ENCODE results near the gene PHF23.
A peak's percentile ranks its signal among the peaks of the same experiment; 100 is the strongest.

PHF23 gene

GRCh38 chr17:7253082-7253481 lies 13.8 kb upstream of the PHF23 start:
- H3K27me3 ChIP-seq (ENCODE audit: insufficient read depth, low read length, poor library complexity), result no peaks in the 10 kb centered on the region
- H3K27ac ChIP-seq (ENCODE audit: low read depth, low read length), result no peak overlapping the region
- H3K4me1 ChIP-seq (ENCODE audit: control insufficient read depth, low read depth, low read length), result peaks cover 3% of the 10 kb centered on the region
- H3K4me3 ChIP-seq (ENCODE audit: low read length), result no peak overlapping the region
- H2AK5ac ChIP-seq (ENCODE audit: low read length), result no peak overlapping the region
- peaks cover 2% of the 10 kb centered on the region for H3K36me3 ChIP-seq (ENCODE audit: control insufficient read depth, insufficient read depth, low read length)
- no peak overlapping the region for H3K23ac ChIP-seq (ENCODE audit: low read length)
- H2BK5ac ChIP-seq (ENCODE audit: low read length), result no peak overlapping the region
- peaks cover 38% of the 10 kb centered on the region for H3K79me2 ChIP-seq (ENCODE audit: control insufficient read depth, insufficient read depth, low read length)
- H3K56ac ChIP-seq (ENCODE audit: low read length), result peak overlapping the region; percentile 96
- H2BK120ac ChIP-seq (ENCODE audit: low read depth, low read length), result no peak overlapping the region
- peaks cover 9% of the 10 kb centered on the region for H3K79me1 ChIP-seq (ENCODE audit: low read length)
- WGBS (ENCODE audit: extremely low coverage, insufficient coverage, low lambda C conversion rate), result no CpG with 5 or more reads among the region's 5 CpGs
- no peak overlapping the region for H4K8ac ChIP-seq (ENCODE audit: low read depth, low read length)
- peak overlapping the region; percentile 89 for H3K9ac ChIP-seq (ENCODE audit: low read length)
- H4K5ac ChIP-seq (ENCODE audit: low read length), result no peak overlapping the region
- no peak for DNase-seq
- H3K4me2 ChIP-seq (ENCODE audit: low read length), result no peak overlapping the region
- H3K4ac ChIP-seq (ENCODE audit: low read depth, low read length), result no peak overlapping the region
- no peak overlapping the region for H2BK15ac ChIP-seq (replicated peaks; ENCODE audit: low read depth)
- H3K18ac ChIP-seq (ENCODE audit: low read length), result no peak overlapping the region

- H3K79me1 ChIP-seq (ENCODE audit: low read length), result peaks cover 9% of the 10 kb centered on the region
- peak; percentile 98 for DNase-seq
- peak within 1 kb of the TSS; percentile 94 for H4K8ac ChIP-seq (ENCODE audit: low read depth, low read length)
- peak within 1 kb of the TSS; percentile 96 for H3K18ac ChIP-seq (ENCODE audit: low read length)
- H3K4me2 ChIP-seq (ENCODE audit: low read length), result peak within 1 kb of the TSS; percentile 81
- H3K4ac ChIP-seq (ENCODE audit: low read depth, low read length), result peak within 1 kb of the TSS; percentile 98
- H3K4me3 ChIP-seq (ENCODE audit: low read length), result peak within 1 kb of the TSS; percentile 89
- H2BK15ac ChIP-seq (replicated peaks; ENCODE audit: low read depth), result no peak within 1 kb of the TSS
- H3K27ac ChIP-seq (ENCODE audit: low read depth, low read length), result peak within 1 kb of the TSS; percentile 100
- peaks cover 2% of the 10 kb centered on the region for H3K36me3 ChIP-seq (ENCODE audit: control insufficient read depth, insufficient read depth, low read length)
- H3K27me3 ChIP-seq (ENCODE audit: insufficient read depth, low read length, poor library complexity), result no peaks in the 10 kb centered on the region
- peak within 1 kb of the TSS; percentile 95 for H3K9ac ChIP-seq (ENCODE audit: low read length)
- no CpG with 5 or more reads among the region's 55 CpGs for WGBS (ENCODE audit: extremely low coverage, insufficient coverage, low lambda C conversion rate)
- no peak within 1 kb of the TSS for H2BK120ac ChIP-seq (ENCODE audit: low read depth, low read length)
- no peak within 1 kb of the TSS for H4K5ac ChIP-seq (ENCODE audit: low read length)
- no peak within 1 kb of the TSS for H2AK5ac ChIP-seq (ENCODE audit: low read length)
- peak within 1 kb of the TSS; percentile 70 for H2BK5ac ChIP-seq (ENCODE audit: low read length)
- H3K56ac ChIP-seq (ENCODE audit: low read length), result peak within 1 kb of the TSS; percentile 96
- H3K4me1 ChIP-seq (ENCODE audit: control insufficient read depth, low read depth, low read length), result peaks cover 3% of the 10 kb centered on the region
- H3K79me2 ChIP-seq (ENCODE audit: control insufficient read depth, insufficient read depth, low read length), result peaks cover 41% of the 10 kb centered on the region
- peak within 1 kb of the TSS; percentile 89 for H3K23ac ChIP-seq (ENCODE audit: low read length)
Measured at GRCh38 chr17:7252176-7253043, 13.2 kb upstream of the PHF23 start, which contains the start of gene ELP5. TSS of gene ELP5 (plus strand) at chr17:7252215. CDS start at chr17:7252551, 336 bp downstream.

- no CpG with 5 or more reads among the region's 41 CpGs for WGBS (ENCODE audit: extremely low coverage, insufficient coverage, low lambda C conversion rate)
- no peak within 1 kb of the TSS for H2BK15ac ChIP-seq (replicated peaks; ENCODE audit: low read depth)
Measured at GRCh38 chr17:7251661-7252175, 12.5 kb upstream of the PHF23 start, which contains the start of gene CTDNEP1. TSS of gene CTDNEP1 (minus strand) at chr17:7251734. CDS start at chr17:7251296, 438 bp downstream.

GRCh38 chr17:7250695-7251627 lies 11.7 kb upstream of the PHF23 start:
- Histone ChIP-seq H3K27ac (ENCODE audit: low read depth, low read length) (peak overlapping the region; percentile 100), H3K27me3 (ENCODE audit: insufficient read depth, low read length, poor library complexity) (no peaks in the 10 kb centered on the region), H3K79me1 (ENCODE audit: low read length) (peaks cover 10% of the 10 kb centered on the region), H3K79me2 (ENCODE audit: control insufficient read depth, insufficient read depth, low read length) (peaks cover 44% of the 10 kb centered on the region), H2BK120ac (ENCODE audit: low read depth, low read length) (no peak overlapping the region), H3K4me1 (ENCODE audit: control insufficient read depth, low read depth, low read length) (peaks cover 3% of the 10 kb centered on the region), H3K36me3 (ENCODE audit: control insufficient read depth, insufficient read depth, low read length) (peaks cover 2% of the 10 kb centered on the region), H2AK5ac (ENCODE audit: low read length) (no peak overlapping the region), H3K9ac (ENCODE audit: low read length) (peak overlapping the region; percentile 95), H3K4me3 (ENCODE audit: low read length) (peak overlapping the region; percentile 89), H3K18ac (ENCODE audit: low read length) (peak overlapping the region; percentile 96), H3K4ac (ENCODE audit: low read depth, low read length) (peak overlapping the region; percentile 98), H2BK15ac (replicated peaks; ENCODE audit: low read depth) (no peak overlapping the region), H3K4me2 (ENCODE audit: low read length) (peak overlapping the region; percentile 81), H4K5ac (ENCODE audit: low read length) (no peak overlapping the region), H3K56ac (ENCODE audit: low read length) (peak overlapping the region; percentile 96), H4K8ac (ENCODE audit: low read depth, low read length) (peak overlapping the region; percentile 94), H2BK5ac (ENCODE audit: low read length) (peak overlapping the region; percentile 70), H3K23ac (ENCODE audit: low read length) (peak overlapping the region; percentile 89)
- no CpG with 5 or more reads among the region's 55 CpGs for WGBS (ENCODE audit: extremely low coverage, insufficient coverage, low lambda C conversion rate)
- DNase-seq, result peak; percentile 16

More at GRCh38 chr17:7251661-7252175, 12.5 kb upstream of the PHF23 start, which contains the start of gene CTDNEP1:
- Histone ChIP-seq H2BK120ac (ENCODE audit: low read depth, low read length) (no peak within 1 kb of the TSS), H3K4me3 (ENCODE audit: low read length) (peak within 1 kb of the TSS; percentile 89), H3K23ac (ENCODE audit: low read length) (peak within 1 kb of the TSS; percentile 89), H4K5ac (ENCODE audit: low read length) (no peak within 1 kb of the TSS), H3K4ac (ENCODE audit: low read depth, low read length) (peak within 1 kb of the TSS; percentile 98), H3K9ac (ENCODE audit: low read length) (peak within 1 kb of the TSS; percentile 95), H3K79me2 (ENCODE audit: control insufficient read depth, insufficient read depth, low read length) (peaks cover 44% of the 10 kb centered on the region), H4K8ac (ENCODE audit: low read depth, low read length) (peak within 1 kb of the TSS; percentile 94), H3K79me1 (ENCODE audit: low read length) (peaks cover 10% of the 10 kb centered on the region), H2BK5ac (ENCODE audit: low read length) (peak within 1 kb of the TSS; percentile 70), H3K27ac (ENCODE audit: low read depth, low read length) (peak within 1 kb of the TSS; percentile 100), H3K4me2 (ENCODE audit: low read length) (peak within 1 kb of the TSS; percentile 81), H3K18ac (ENCODE audit: low read length) (peak within 1 kb of the TSS; percentile 96), H3K36me3 (ENCODE audit: control insufficient read depth, insufficient read depth, low read length) (peaks cover 2% of the 10 kb centered on the region), H3K27me3 (ENCODE audit: insufficient read depth, low read length, poor library complexity) (no peaks in the 10 kb centered on the region), H3K56ac (ENCODE audit: low read length) (peak within 1 kb of the TSS; percentile 96), H2AK5ac (ENCODE audit: low read length) (no peak within 1 kb of the TSS), H3K4me1 (ENCODE audit: control insufficient read depth, low read depth, low read length) (peaks cover 3% of the 10 kb centered on the region)
- DNase-seq, result peak; percentile 100

GRCh38 chr17:7249830-7250229 lies 10.6 kb upstream of the PHF23 start:
- DNase-seq, result no peak
- Histone ChIP-seq H3K27ac (ENCODE audit: low read depth, low read length) (no peak overlapping the region), H4K8ac (ENCODE audit: low read depth, low read length) (no peak overlapping the region), H3K23ac (ENCODE audit: low read length) (no peak overlapping the region), H2BK5ac (ENCODE audit: low read length) (no peak overlapping the region), H3K79me2 (ENCODE audit: control insufficient read depth, insufficient read depth, low read length) (peaks cover 44% of the 10 kb centered on the region), H4K5ac (ENCODE audit: low read length) (no peak overlapping the region), H3K79me1 (ENCODE audit: low read length) (peaks cover 10% of the 10 kb centered on the region), H3K4ac (ENCODE audit: low read depth, low read length) (no peak overlapping the region), H3K56ac (ENCODE audit: low read length) (peak overlapping the region; percentile 96), H2BK15ac (replicated peaks; ENCODE audit: low read depth) (no peak overlapping the region), H3K36me3 (ENCODE audit: control insufficient read depth, insufficient read depth, low read length) (peaks cover 3% of the 10 kb centered on the region), H3K4me3 (ENCODE audit: low read length) (no peak overlapping the region), H3K27me3 (ENCODE audit: insufficient read depth, low read length, poor library complexity) (no peaks in the 10 kb centered on the region), H3K9ac (ENCODE audit: low read length) (peak overlapping the region; percentile 95), H3K4me1 (ENCODE audit: control insufficient read depth, low read depth, low read length) (peaks cover 3% of the 10 kb centered on the region), H2BK120ac (ENCODE audit: low read depth, low read length) (no peak overlapping the region), H3K18ac (ENCODE audit: low read length) (no peak overlapping the region), H3K4me2 (ENCODE audit: low read length) (peak overlapping the region; percentile 81), H2AK5ac (ENCODE audit: low read length) (no peak overlapping the region)
- no CpG with 5 or more reads among the region's 7 CpGs for WGBS (ENCODE audit: extremely low coverage, insufficient coverage, low lambda C conversion rate)
